Neuronal stem cell (in vitro differentiated cells): ENCODE data around the gene TP63.
"Not testable (repeated sequence)": the region's sequence is repeated elsewhere in the genome, so short reads cannot be mapped to it uniquely, and the experiment has no call there.

Experiments used
- DNase-seq: peaks from one replicate; pipeline ENCODE4 v3.0.0-alpha.2; 2013; ENCODE audit warnings: low spot score
- H2AFZ ChIP-seq: one replicate; pipeline ENCODE4 v1.6.1; 2013; ENCODE audit warnings: mild to moderate bottlenecking, low read length, inconsistent platforms
- H2AK5ac ChIP-seq: 2 replicates; pipeline ENCODE4 v1.6.1; 2013; ENCODE audit warnings: low read depth, mild to moderate bottlenecking, inconsistent platforms, low read length, moderate library complexity, mixed read lengths
- H2BK120ac ChIP-seq: 2 replicates; pipeline ENCODE4 v1.6.1; 2013; ENCODE audit warnings: low read depth, mild to moderate bottlenecking, inconsistent platforms, low read length, moderate library complexity, mixed read lengths
- H2BK12ac ChIP-seq: one replicate; pipeline ENCODE4 v1.6.1; 2013; ENCODE audit warnings: low read length, inconsistent platforms
- H2BK15ac ChIP-seq: 2 replicates; pipeline ENCODE4 v1.6.1; 2013; ENCODE audit warnings: mild to moderate bottlenecking, low read length, inconsistent platforms, mixed read lengths
- H2BK5ac ChIP-seq: one replicate; pipeline ENCODE4 v1.6.1; 2013; ENCODE audit warnings: inconsistent platforms, mild to moderate bottlenecking, low read length, moderate library complexity
- H3K14ac ChIP-seq: one replicate; pipeline ENCODE4 v1.6.1; 2013; ENCODE audit warnings: low read length, inconsistent platforms
- H3K18ac ChIP-seq: 2 replicates; pipeline ENCODE4 v1.6.1; 2013; ENCODE audit warnings: low read length, inconsistent platforms
- H3K23ac ChIP-seq: 2 replicates; pipeline ENCODE4 v1.6.1; 2013; ENCODE audit warnings: low read depth, mild to moderate bottlenecking, mixed read lengths, low read length, inconsistent platforms; ENCODE audit not compliant: poor library complexity
- H3K27ac ChIP-seq: replicated peaks from 3 replicates; pipeline ENCODE4 v1.5.1; 2013; ENCODE audit warnings: low read length, inconsistent platforms
- H3K27me3 ChIP-seq, 3 experiments: 2 replicates each; pipeline ENCODE4 v1.6.1; 2013; ENCODE audit warnings: low read length in 3 of 3, mild to moderate bottlenecking in 2 of 3, inconsistent platforms in 1 of 3, low read depth in 1 of 3, mixed read lengths in 1 of 3, moderate library complexity in 1 of 3; ENCODE audit not compliant: control insufficient read depth in 3 of 3, insufficient read depth in 3 of 3
- H3K36me3 ChIP-seq, 2 donors: replicated peaks in 1 of 2; 2 replicates each; pipeline ENCODE4 v1.6.1; 2013; ENCODE audit warnings: low read length in 2 of 2; ENCODE audit not compliant: control insufficient read depth in 2 of 2, insufficient read depth in 2 of 2
- H3K4ac ChIP-seq: 2 replicates; pipeline ENCODE4 v1.6.1; 2013; ENCODE audit warnings: inconsistent platforms, mild to moderate bottlenecking, low read length, moderate library complexity
- H3K4me1 ChIP-seq, 2 donors: 1 replicate in 1 of 2; 2 replicates in 1 of 2; pipeline ENCODE4 v1.6.1; 2013; ENCODE audit warnings: low read length in 2 of 2, low read depth in 1 of 2; ENCODE audit not compliant: control insufficient read depth in 2 of 2, insufficient read depth in 1 of 2
- H3K4me2 ChIP-seq: one replicate; pipeline ENCODE4 v1.6.1; 2013; ENCODE audit warnings: mild to moderate bottlenecking, low read length, inconsistent platforms; ENCODE audit not compliant: insufficient read depth, poor library complexity, severe bottlenecking
- H3K4me3 ChIP-seq, 2 donors: 2 replicates each; pipeline ENCODE4 v1.5.1; 2013; ENCODE audit warnings: low read length in 2 of 2, mild to moderate bottlenecking in 2 of 2, inconsistent platforms in 1 of 2, moderate library complexity in 1 of 2
- H3K79me1 ChIP-seq: one replicate; pipeline ENCODE4 v1.6.1; 2013; ENCODE audit warnings: low read depth, mild to moderate bottlenecking, inconsistent platforms, low read length, moderate library complexity
- H3K9ac ChIP-seq: one replicate; pipeline ENCODE4 v1.6.1; 2013; ENCODE audit warnings: mild to moderate bottlenecking, low read depth, low read length, inconsistent platforms; ENCODE audit not compliant: poor library complexity
- H3K9me3 ChIP-seq, 2 donors: replicated peaks in 1 of 2; 2 replicates each; pipeline versions ENCODE3 to v1.6.1; 2013; ENCODE audit warnings: low read length in 2 of 2, mild to moderate bottlenecking in 2 of 2, inconsistent platforms in 1 of 2, low read depth in 1 of 2, mixed read lengths in 1 of 2, moderate library complexity in 1 of 2; ENCODE audit not compliant: control insufficient read depth in 2 of 2, insufficient read depth in 1 of 2
- H4K8ac ChIP-seq: one replicate; pipeline ENCODE4 v1.6.1; 2013; ENCODE audit warnings: low read depth, mild to moderate bottlenecking, inconsistent platforms, low read length, moderate library complexity
- H4K91ac ChIP-seq: one replicate; pipeline ENCODE4 v1.6.1; 2013; ENCODE audit warnings: low read length, low read depth, mild to moderate bottlenecking, inconsistent platforms; ENCODE audit not compliant: poor library complexity
- WGBS, 2 donors: extraction: QIAGEN DNeasy Blood & Tissue Kit; methylation state at CpG; one replicate each; pipeline ENCODE4 v1.1.7; 2013; ENCODE audit warnings: missing lambda C conversion rate in 2 of 2, mixed read lengths in 1 of 2; ENCODE audit not compliant: insufficient read length in 2 of 2, insufficient replicate concordance in 1 of 2; ENCODE audit errors: extremely low coverage in 2 of 2; 5-methylcytosine and 5-hydroxymethylcytosine counted together

TP63 gene

DNA sequence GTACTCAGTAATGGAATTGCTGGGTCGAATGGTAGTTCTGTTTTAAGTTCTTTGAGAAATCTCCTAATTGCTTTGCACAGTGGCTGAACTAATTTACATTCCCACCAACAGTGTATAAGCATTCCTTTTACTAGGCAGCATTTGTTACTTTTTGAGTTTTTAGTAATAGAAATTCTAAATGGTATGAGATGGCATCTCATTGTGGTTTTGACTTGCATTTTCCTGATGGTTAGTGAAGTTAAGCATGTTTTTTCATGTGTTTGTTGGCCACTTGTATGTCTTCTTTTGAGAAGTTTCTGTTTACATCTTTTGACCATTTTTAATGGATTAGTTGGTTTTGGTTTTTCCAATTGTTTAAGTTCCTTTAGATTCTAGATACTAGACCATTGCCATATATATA lies 28.4 kb downstream of the TP63 start:
- Histone ChIP-seq H3K4me1 (no peaks in the 10 kb centered on the region), H2BK15ac (no peak overlapping the region), H4K8ac (no peak overlapping the region), H3K18ac (no peak overlapping the region), H3K27ac (no peak overlapping the region), H3K27me3 (no peaks in the 10 kb centered on the region), H3K9ac (no peak overlapping the region), H2BK12ac (no peak overlapping the region), H2BK5ac (no peak overlapping the region), H3K9me3 (no peaks in the 10 kb centered on the region), H3K14ac (no peak overlapping the region), H3K4me3 (no peak overlapping the region), H3K4me2 (no peak overlapping the region), H3K4ac (no peak overlapping the region), H2AK5ac (no peak overlapping the region), H3K79me1 (no peaks in the 10 kb centered on the region), H2BK120ac (no peak overlapping the region), H2AFZ (no peak overlapping the region), H3K36me3 (no peaks in the 10 kb centered on the region), H3K23ac (no peak overlapping the region), H4K91ac (no peak overlapping the region)
- no CpG with 5 or more reads among the region's 1 CpG for WGBS, 2 donors
- DNase-seq = no peak

GRCh38 chr3:189664311-189664710 lies 33.1 kb downstream of the TP63 start:
- Histone ChIP-seq H3K23ac (no peak overlapping the region), H3K4me3 (no peak overlapping the region), H2BK120ac (no peak overlapping the region), H2BK12ac (no peak overlapping the region), H3K36me3 (no peaks in the 10 kb centered on the region), H3K14ac (no peak overlapping the region), H3K4me1 (no peaks in the 10 kb centered on the region), H3K27me3 (no peaks in the 10 kb centered on the region), H3K4me2 (no peak overlapping the region), H2AK5ac (no peak overlapping the region), H2AFZ (no peak overlapping the region), H3K18ac (no peak overlapping the region), H3K9ac (no peak overlapping the region), H2BK15ac (no peak overlapping the region), H3K9me3 (no peaks in the 10 kb centered on the region), H2BK5ac (no peak overlapping the region), H4K8ac (no peak overlapping the region), H3K79me1 (no peaks in the 10 kb centered on the region), H4K91ac (no peak overlapping the region), H3K4ac (no peak overlapping the region), H3K27ac (no peak overlapping the region)
- DNase-seq = no peak
- no CpG with 5 or more reads among the region's 1 CpG for WGBS, 2 donors

DNA sequence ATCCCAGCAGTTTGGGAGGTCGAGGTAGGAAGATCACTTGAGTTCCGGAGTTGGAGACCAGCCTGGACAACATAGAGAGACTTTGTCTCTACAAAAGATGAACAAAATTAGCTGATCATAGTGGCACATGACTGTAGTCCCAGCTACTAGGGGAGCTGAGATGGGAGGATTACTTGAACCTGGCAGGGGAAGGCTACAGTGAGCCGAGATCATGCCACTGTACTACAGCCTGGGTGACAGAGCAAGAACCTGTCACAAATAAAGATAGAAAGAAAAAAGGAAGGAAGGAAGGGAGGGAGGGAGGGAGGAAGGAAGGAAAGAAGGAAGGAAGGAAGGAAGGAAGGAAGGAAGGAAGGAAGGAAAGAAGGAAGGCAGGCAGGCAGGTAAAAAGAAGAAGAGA lies 41.2 kb downstream of the TP63 start:
- H3K18ac ChIP-seq, H3K79me1 ChIP-seq, H3K27me3 ChIP-seq, H3K4me3 ChIP-seq, H3K4me2 ChIP-seq, H2AFZ ChIP-seq, H3K4me1 ChIP-seq, H3K14ac ChIP-seq, H3K36me3 ChIP-seq, H3K9ac ChIP-seq, DNase-seq, H2BK5ac ChIP-seq, H4K91ac ChIP-seq, H3K23ac ChIP-seq, H3K9me3 ChIP-seq, H2BK15ac ChIP-seq, H3K4ac ChIP-seq, H2BK120ac ChIP-seq, H2AK5ac ChIP-seq, H4K8ac ChIP-seq, H2BK12ac ChIP-seq, H3K27ac ChIP-seq: not testable (repeated sequence)
- WGBS, 2 donors = no CpG with 5 or more reads among the region's 3 CpGs

DNA sequence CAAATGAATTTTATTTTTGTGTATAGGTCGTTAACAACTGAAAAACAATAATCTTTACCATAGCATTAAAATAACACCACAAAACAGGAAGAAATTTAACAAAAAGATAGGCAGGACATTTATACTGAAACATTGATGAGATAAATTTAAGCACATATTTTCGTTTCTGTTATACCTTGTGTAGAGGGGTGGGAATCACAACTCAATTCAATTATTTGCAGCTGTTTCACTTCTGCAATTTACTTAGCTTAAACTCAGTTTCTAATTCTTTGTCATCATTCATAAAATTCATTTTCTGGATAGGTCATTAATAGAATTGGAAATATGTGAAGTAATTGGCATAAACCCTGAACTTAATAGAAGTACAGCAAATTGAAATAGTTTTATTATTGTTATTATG lies 42.3 kb downstream of the TP63 start:
- no peaks in the 10 kb centered on the region for H3K36me3 ChIP-seq
- no peak overlapping the region for H3K18ac ChIP-seq
- no peak overlapping the region for H2AFZ ChIP-seq
- H2BK15ac ChIP-seq = no peak overlapping the region
- no peaks in the 10 kb centered on the region for H3K9me3 ChIP-seq
- no peaks in the 10 kb centered on the region for H3K79me1 ChIP-seq
- H3K27ac ChIP-seq = no peak overlapping the region
- no peak overlapping the region for H2BK5ac ChIP-seq
- no peak overlapping the region for H4K91ac ChIP-seq
- H3K4me2 ChIP-seq = no peak overlapping the region
- H3K14ac ChIP-seq = no peak overlapping the region
- H3K4ac ChIP-seq = no peak overlapping the region
- H3K9ac ChIP-seq = no peak overlapping the region
- H3K23ac ChIP-seq = no peak overlapping the region
- H2BK120ac ChIP-seq = no peak overlapping the region
- no peak overlapping the region for H2BK12ac ChIP-seq
- no peaks in the 10 kb centered on the region for H3K27me3 ChIP-seq
- no peak overlapping the region for H4K8ac ChIP-seq
- no peak overlapping the region for H3K4me3 ChIP-seq
- no CpG with 5 or more reads among the region's 2 CpGs for WGBS, 2 donors
- no peaks in the 10 kb centered on the region for H3K4me1 ChIP-seq
- no peak overlapping the region for H2AK5ac ChIP-seq
- no peak for DNase-seq
